Activated CD4-positive, alpha-beta T cell treated with anti-CD3 and anti-CD28 coated beads for 48 hours (primary cell): ENCODE measurements around the gene GOLGA6C.
"Not testable (repeated sequence)": the region's sequence is repeated elsewhere in the genome, so short reads cannot be mapped to it uniquely, and the experiment has no call there.

ENCODE experiments used
- DNase-seq: peaks from one replicate; pipeline ENCODE4 v3.0.0-alpha.2; 2020

GOLGA6C gene, protein sequence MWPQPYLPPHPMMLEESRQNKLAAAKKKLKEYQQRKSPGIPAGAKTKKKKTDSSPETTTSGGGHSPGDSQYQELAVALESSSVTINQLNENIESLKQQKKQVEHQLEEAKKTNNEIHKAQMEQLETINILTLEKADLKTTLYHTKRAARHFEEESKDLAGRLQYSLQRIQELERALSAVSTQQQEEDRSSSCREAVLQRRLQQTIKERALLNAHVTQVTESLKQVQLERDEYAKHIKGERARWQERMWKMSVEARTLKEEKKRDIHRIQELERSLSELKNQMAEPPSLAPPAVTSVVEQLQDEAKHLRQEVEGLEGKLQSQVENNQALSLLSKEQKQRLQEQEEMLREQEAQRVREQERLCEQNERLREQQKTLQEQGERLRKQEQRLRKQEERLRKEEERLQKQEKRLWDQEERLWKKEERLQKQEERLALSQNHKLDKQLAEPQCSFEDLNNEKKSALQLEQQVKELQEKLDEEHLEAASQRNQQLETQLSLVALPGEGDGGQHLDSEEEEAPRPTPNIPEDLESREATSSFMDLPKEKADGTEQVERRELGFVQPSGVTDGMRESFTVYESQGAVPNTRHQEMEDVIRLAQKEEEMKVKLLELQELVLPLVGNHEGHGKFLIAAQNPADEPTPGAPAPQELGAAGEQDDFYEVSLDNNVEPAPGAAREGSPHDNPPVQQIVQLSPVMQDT

DNA sequence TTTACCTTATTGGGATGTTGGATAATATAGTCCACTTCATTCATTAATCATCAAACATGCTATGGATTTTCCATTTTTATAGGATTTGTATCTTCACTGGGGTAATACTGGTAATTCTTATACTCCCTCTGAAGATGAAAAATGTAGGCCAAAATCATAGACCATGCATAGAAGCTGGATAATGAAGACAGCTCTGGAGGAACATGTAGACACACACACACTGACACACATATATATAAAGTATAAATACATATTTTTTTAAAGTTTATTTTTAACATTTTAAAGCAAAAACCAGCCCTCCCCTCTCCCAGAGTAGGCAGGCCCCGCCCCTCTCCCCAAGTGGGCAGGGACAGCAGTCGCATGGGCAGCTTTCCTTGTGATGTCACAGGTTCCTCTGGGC lies at the start of gene GOLGA6C:
Gene GOLGA6C, plus strand, starts transcription at position 301 of the 400 bp plus-strand sequence. CDS start 265 bp downstream, outside the sequence.
- not testable (repeated sequence) for DNase-seq

DNA sequence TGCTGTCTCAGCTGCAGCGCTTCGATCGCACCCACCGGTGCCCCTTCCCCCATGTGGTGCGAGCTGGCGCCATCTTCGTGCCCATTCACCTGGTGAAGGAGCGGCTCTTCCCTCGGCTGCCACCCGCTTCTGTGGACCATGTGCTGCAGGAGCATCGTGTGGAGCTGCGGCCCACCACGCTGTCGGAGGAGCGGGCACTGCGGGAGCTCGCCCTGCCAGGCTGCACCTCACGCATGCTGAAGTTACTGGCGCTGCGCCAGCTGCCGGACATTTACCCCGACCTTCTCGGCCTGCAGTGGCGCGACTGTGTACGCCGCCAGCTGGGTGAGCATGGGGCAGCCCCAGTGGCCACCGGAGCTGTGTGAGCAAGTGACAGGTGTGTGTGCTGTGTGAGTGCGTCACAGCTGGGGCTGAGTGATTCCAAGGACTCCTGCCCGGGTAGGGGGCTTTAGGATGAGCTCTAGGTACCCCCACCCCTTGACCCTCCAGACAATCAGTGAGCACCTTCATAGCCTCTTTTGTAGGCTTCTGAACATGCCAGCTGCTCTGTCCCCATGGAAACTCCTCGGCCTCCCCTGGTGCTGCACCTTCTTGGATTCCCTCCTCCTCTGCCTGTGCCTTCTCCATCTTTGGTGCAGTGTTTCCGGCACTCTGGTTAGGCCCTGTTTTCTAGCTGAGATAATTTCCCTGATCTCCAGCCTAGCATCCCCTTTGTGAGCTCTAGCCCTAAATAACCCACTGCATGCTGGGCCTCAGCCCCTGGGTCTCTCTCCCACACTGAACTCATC lies 49.4 kb upstream of the GOLGA6C start:
- no peak for DNase-seq

DNA sequence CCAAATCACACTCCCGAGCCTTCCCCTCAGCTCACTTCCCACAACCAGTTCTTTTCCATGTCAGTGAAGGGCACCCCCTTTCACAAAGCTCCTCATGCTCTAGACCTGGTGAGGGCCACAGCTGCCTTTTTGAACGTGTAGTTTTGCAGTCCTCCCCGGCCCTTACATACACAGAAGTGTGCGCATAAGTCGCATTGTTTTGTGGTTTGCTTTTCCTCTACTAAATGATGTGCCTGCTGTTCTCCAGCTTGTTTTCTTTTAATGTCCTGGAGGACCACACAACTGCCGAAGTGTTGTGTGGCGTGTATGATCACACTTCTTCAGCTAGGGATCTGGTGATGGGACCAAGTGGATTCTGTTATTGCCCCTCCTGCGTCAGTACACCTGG lies 48.9 kb upstream of the GOLGA6C start:
- DNase-seq, result no peak

DNA sequence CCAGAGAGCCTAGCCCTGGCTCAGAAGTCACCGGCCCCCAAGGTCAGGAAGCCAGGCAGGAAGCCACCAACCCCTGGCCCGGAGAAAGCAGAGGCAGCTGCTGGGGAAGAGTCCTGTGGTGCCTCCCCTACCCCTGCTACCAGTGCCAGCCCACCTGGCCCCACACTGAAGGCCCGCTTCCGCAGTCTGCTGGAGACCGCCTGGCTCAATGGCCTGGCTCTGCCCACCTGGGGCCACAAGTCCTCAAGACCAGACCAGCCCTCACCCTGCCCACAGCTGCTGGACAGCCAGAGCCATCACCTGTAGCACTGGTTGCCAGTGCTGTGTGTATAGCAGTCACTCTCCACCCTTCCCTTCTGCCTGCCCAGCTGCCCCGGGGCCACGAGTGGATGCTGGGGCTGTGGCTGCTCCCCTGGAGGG lies 47.3 kb upstream of the GOLGA6C start:
- DNase-seq, result no peak

DNA sequence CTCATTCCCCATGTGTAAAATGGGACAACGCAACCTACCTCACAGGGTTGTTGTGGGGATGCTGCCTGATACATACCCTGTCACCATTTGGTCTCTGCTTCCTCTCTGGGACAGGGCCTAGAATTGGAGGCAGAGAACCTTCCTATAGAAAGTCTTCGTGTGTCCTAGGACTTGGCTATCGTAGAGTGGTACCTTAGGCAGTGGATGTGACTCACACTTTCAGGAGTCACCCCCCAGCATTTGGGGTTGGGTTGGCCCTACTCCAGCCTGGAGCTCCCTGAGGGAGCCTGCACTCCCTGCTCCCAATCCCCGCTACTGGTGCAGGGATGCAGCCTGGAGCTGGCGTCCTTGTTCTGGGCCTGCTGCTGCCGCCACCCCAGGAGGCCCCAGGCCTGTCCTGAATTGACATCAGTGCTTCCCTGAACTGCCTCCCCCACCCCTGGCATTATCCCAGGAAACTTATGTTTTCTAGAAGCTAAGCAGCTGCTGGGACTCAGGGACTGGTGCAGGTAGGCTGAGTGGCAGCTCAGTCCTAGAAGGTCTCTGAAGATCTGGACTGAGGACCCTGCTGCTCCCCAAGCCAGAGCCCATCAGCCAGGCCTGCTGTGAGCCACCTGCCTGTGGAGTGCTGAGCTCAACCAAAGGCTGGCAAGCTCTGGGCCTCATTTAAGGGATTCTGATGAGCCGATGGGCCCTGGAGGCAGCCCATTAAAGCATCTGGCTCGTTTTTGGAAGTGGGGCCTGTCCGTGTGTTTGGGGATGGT lies 46.5 kb upstream of the GOLGA6C start:
- DNase-seq, result no peak

DNA sequence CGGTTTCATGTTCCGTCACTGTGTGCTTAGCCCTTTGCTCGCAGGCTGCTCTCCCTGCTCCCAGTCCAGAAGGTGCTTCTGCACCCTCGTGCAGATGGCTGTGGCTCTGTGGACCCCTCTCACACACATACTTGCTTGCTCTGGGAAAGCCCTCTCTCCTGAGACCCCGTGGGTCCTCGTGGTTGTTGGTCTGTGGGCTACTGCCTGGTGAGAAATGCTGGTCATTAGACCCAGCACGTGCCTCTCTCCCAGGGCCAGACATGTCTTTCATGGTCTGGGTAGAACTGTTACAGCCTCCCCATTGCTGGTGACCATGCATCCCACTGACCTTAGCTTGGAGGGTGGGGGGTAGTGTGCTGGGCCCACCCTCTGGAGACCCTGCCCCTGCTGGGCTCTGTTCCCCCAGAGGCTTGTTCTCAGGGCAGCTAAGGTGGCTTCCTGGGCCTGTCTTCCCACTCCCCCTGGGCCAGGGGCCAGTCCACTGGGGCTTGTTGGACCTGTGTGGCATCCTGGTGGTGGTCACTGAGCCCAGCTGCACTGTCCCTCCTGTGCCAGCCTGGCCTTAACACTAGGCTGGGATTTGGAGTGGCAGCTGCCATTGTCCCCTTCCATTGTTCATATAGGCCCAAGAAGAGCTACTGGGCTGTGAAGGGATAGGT lies 45.8 kb upstream of the GOLGA6C start:
- DNase-seq, result no peak

DNA sequence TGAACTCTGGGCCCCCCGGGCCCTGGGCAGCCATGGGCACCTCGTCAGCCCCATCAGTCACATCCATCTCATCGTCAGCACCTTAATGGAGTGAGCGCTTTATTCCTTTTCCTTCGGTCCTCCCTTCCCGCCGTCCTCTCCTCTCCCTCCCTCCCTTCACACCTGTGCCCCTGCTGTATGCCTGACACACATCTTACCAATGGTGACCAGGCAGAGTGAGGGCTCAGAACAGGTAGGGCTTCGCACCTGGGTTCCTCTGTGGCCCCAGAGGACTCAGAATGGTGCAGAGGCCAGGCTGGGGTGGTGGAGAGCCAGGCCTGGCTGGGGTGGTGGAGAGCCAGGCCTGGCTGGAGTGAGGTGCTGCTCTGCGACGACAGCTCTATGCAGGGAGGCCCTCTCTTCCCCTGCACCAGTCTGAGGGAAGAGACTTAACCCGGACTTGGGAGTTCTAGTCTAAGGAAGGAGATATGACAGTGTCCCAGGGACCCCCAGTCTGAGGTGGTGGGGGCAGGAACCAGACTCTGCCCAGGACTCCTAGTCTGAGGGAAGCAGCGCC lies 44.8 kb upstream of the GOLGA6C start:
- DNase-seq, result no peak

DNA sequence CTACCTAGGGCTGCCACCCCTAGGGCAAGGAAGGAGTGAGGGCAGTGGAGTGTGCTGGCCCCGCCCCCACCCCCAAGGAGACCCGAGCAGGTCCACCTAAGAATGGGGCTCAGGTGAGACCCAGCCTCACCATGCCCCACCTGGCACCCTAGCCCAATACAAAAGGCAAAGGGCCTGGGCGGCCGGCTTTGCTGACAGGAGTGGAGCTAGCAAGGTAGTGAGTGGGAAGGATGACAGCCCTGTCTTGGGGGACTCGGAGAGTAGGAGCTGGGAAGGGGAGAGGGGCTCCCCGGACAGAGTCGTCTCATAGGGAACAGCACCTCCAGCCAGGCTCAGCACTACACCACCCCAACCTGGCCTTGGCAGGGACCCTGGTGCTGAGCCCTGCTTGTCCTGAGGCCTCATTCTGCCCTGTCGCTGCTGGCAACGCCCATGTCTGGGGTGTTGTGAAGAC lies 44.3 kb upstream of the GOLGA6C start:
- no peak for DNase-seq

DNA sequence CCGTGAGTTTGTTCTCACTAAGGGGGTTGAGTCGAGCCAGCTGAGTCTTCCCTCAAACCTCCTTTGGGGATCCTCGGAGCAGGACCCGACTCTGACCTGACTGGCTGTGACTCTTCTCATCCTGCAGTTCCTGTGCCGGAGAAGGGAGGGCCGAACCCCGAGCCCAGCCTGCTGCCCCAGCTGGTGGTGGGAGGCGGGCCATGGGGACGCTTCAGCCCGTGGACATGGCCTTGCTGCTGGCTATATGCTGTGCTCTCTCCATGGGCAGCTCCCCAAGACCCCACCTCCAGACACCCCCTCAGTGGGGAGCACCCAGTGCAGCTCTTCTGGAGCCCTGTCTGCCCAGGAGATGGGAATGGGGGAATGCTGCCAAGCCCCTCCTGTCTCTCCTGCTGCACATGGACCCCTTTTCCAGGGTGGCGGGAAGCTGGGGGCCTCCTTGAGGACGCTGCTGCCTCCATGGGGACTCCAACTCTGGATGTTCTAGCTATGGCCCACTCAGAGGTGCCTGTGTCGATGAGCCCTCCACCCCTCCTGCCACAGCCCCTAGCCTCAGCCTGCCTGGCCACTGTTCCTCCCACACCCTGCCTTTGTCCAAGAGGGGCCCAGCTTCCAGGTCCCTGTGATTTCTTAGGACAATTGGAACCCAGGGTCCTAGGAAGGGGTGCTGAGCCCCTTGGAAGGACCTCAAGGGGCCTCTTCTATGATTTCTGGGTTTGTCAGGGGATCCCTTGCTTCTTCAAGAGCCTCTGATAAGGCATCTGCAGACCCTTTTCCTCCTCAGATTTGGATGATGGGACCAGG lies 43.6 kb upstream of the GOLGA6C start:
- DNase-seq, result no peak

DNA sequence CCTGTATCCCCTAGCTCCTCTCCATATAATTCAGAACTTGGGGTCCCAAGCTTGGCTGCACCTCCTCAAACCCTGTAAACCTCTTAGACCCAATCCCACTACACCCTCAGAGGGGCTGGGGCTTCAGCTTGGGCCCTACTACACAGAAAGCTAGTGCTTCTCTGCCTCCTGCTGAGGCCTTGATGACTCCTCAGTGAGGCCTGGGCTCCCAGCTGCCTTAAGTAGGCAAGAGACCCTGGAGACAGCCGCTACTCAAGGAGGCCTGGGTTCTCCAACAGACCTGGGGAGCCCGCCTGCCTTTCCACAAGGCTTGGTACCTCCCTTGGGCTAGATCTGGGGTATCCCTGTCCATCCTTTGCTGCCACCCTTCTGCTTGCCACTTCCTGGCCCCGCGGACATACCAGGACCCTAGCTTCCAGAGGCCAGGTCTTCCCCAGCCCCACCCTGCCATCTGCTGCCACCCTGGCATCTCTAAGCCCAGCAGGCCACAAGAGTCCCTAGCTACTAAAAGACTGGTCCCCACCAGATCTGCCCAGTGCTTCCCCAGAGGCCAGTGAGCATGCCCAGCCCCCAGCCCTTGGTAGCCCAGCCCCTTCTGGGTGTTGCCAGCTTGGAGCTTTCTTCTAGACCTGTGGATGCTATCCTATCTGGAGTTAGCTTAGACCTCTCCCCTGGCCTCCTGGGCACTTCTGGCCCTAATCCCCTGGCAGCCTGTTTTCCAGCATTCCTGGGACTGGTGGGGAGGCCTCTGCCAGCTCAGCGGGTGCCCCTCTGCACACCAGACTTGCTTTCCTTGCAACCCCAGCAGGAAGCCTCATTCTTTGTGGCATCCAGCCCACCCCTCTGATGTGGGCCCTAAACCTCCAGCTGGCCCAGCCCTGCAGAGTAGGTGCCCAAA lies 42.8 kb upstream of the GOLGA6C start:
- DNase-seq, result no peak

DNA sequence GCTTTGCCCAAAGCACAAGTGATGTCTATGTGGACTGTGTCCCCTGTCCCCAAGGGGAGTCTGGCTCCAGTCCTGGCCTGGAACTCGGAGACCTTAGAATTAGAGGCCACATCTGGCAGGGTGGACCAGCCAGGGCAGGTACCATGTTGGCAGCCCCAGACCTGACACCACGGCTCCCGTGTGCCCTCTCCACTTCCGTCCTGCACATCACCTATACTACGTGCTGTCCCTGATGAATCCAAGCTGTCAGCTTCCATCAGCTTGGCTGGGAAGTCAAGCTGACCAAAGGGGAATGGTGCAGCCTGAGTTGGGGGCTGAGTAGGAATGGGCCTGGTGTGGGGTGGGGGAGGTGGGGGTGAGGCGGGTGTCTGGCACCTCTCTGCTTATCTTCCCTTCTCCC lies 41.1 kb upstream of the GOLGA6C start:
- DNase-seq, result no peak

DNA sequence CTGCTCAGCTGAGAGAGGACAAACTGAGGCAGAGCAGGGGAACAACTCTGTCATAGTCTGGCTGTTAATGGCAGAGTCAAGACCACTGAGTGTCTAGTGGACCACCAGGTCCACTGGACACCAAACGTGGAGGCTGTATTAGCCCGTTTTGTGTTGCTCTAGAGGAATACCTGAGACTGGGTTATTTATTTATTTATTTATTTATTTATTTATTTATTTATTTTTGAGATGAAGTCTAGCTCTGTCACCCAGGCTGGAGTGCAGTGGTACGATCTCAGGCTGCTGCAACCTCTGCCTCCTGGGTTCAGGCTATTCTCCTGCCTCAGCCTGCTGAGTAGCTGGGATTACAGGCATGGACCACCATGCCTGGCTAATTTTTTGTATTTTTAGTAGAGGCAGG lies 40.6 kb upstream of the GOLGA6C start:
- DNase-seq, result not testable (repeated sequence)

DNA sequence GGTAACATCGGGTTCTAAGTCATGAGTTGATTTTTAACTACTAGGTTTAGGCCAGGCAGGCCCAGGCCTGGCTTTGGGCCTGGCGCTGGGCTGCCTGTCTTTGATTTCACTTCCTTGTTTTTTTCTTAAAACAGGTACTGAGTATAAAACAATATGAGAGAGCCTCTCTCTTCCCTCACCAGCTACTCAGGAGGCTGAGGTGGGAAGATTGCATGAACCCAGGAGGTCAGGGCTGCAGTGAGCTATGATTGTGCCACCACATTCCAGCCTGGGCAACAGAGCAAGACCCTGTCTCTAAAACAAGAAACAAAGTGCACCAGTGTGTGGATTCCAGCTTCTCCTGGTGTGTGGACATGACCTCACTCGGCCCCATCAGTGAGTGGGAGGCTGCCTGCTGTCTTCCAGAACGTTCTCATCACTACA lies 38.6 kb upstream of the GOLGA6C start:
- DNase-seq, result not testable (repeated sequence)

DNA sequence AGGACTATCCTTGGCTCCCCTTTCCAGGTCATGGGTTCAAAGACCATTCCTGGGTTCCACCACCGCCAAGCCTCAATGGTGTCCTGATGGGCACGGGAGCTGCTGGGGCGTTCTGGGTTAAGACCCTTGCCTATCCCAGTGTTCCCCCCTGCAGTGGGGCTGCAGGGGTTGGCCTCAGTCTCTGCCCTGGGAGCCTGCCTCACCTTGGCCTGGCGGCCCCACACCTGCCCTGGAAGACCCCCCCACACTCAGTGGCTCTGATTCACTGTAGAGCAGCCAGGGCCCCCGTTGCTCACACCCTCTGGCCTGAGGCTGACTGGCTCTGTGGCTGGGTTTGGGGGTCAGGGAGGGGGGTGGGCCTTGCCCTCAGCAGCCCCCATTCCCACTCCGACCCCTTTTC lies 34.4 kb upstream of the GOLGA6C start:
- no peak for DNase-seq

DNA sequence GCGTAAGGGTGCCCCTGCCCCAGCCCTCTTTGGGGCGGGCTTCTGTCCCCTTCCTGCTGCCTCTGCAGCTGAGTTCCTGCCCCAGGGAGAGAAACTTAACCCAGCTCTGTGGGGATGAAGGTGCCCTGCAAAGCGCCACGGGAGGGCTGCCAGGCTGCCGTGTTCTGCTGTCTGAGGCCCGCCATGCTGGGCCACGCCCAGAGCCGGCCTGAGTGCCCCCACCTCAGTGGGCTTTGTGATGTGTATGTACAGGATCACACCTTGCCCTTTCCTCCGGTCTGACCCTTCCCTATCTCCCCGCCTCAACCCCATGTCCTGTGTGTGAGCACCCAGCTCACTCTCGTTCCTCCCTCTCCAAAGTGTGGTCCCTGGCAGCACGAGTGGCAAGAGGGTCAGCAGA lies 33.9 kb upstream of the GOLGA6C start:
- no peak for DNase-seq

DNA sequence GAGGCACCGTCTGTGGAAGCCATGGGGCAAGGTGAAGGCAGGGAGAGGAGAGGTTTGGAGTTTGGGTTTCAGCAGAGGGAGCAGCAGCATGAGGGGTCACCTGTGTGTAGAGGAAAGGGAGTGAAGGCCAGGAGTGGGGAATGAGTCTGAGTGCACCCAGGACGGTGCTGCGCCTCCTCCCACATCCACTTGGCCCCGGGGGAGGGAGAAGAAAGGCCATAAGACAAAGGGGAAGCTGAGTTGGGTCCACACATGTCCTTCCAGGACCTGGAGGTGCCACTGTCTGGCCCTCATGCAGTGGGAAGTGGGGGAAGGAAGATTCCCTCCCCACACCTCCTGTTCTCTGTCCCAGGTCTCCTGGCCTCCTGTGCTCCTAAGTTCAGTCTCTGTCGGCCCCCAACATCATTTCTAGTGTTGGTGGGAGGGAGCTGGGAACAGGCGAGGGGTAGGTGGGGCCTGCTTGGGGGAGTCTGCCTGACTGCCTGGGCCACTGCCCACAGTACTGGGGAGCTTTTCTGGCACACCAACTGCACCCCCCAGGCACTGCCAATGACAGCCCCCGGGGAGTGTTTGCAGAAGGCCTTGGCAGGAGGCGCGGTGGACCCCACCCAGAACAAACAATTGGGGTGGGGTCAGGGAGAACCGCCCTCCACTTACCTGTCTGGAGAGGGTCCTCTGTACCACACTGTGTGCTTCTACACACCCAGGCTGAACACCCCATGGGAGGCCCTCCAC lies 32.9 kb upstream of the GOLGA6C start:
- DNase-seq, result not testable (repeated sequence)

DNA sequence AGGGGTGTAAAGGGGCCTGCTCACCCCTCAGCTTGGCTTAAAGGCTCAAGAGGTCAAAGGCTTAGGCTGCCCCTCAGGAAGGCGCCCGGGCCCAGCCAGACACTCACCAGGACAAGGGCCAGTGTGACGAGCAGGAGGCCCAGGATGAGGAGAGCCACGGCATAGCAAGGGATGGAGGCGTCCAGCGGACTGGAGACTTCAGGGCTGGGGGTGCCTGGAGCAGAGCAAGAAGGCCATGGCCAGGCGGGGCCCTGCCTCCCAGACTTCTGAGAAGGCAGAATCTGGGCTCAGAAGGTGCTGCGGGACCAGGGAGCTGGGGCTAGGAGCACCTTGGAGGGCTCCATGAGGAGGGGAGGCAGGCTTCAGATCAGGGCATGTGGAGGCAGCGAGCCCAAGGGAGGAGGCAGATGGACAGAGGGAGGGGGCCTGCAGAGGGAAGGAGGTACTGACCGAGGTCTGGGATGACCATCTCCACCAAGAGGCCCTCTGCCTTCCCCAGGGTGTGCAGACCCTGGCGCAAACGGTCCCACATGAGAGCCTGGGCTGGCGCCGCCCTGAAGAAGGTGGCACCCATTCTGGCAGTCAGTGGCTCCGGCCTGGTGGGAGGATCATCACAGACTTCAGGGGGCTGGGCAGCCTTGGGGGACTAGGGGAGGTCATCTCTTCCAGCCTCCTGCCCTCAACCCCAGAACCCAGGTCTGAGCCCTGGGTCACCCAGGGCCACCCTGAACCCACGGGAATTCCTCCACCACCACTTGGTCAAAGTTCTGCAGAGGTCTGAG lies 32.0 kb upstream of the GOLGA6C start:
- DNase-seq, result no peak

DNA sequence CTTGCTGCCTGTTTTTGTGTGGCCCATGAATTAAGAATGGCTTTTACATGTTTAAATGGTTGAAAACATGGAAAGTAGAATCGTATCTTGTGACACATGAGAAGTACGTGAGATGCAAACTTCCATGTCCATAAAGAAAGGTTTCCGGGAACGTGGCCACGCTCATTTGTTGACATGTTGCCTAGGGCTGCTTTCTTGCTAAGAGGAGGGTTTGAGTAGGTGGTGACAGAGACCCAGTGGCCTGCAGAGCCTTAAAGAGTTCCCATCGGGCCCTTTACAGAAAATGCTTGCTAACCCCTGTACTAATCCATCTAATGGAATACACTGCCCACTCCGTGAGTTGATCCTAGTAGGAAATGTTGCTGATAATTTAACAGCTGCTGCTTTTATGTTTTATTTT lies 31.0 kb upstream of the GOLGA6C start:
- DNase-seq, result not testable (repeated sequence)
